DOHH2 (cell line): Measurements from ENCODE around the gene EIF2D.
"Not testable (repeated sequence)": the region's sequence is repeated elsewhere in the genome, so short reads cannot be mapped to it uniquely, and the experiment has no call there.

Experiments used
- EZH2phosphoT487 ChIP-seq: fragments of 200-600 bp; sonication (generic); IDR thresholded peaks from 2 replicates; pipeline ENCODE4 v1.6.1; 2017; ENCODE audit warnings: borderline replicate concordance, mild to moderate bottlenecking, antibody characterized with exemption, low read length, moderate library complexity, mixed read lengths
- TF ChIP-seq, protein P1 (sequence below): fragments of 200-600 bp; sonication (generic); IDR thresholded peaks from one replicate; pipeline ENCODE4 v1.5.1; 2014; ENCODE audit warnings: antibody characterized with exemption, mild to moderate bottlenecking, low read depth, low read length; ENCODE audit not compliant: poor library complexity, severe bottlenecking

DNA sequence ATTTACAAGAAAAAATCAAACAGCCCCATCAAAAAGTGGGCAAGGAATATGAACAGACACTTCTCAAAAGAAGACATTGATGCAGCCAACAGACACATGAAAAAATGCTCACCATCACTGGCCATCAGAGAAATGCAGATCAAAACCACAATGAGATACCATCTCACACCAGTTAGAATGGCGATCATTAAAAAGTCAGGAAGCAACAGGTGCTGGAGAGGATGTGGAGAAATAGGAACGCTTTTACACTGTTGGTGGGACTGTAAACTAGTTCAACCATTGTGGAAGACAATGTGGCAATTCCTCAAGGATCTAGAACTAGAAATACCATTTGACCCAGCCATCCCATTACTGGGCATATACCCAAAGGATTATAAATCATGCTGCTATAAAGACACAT lies 29.8 kb upstream of the EIF2D start:
- TF ChIP-seq, protein P1, sequence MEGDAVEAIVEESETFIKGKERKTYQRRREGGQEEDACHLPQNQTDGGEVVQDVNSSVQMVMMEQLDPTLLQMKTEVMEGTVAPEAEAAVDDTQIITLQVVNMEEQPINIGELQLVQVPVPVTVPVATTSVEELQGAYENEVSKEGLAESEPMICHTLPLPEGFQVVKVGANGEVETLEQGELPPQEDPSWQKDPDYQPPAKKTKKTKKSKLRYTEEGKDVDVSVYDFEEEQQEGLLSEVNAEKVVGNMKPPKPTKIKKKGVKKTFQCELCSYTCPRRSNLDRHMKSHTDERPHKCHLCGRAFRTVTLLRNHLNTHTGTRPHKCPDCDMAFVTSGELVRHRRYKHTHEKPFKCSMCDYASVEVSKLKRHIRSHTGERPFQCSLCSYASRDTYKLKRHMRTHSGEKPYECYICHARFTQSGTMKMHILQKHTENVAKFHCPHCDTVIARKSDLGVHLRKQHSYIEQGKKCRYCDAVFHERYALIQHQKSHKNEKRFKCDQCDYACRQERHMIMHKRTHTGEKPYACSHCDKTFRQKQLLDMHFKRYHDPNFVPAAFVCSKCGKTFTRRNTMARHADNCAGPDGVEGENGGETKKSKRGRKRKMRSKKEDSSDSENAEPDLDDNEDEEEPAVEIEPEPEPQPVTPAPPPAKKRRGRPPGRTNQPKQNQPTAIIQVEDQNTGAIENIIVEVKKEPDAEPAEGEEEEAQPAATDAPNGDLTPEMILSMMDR = not testable (repeated sequence)
- TF ChIP-seq EZH2phosphoT487 = not testable (repeated sequence)
